Trophoblast cell (in vitro differentiated cells and primary cell): Measurements from ENCODE around the gene ELP1.

Source experiments
- DNase-seq, 2 donors: peaks; one replicate each; pipeline ENCODE4 v3.0.0-alpha.2; 2016
- H2AFZ ChIP-seq: 2 replicates; pipeline ENCODE4 v1.6.1; 2013; ENCODE audit warnings: low read length, moderate library complexity, mild to moderate bottlenecking; ENCODE audit not compliant: insufficient read depth, poor library complexity
- H2AK5ac ChIP-seq: 2 replicates; pipeline ENCODE4 v1.6.1; 2013; ENCODE audit warnings: mild to moderate bottlenecking, low read length
- H2BK120ac ChIP-seq: 2 replicates; pipeline ENCODE4 v1.6.1; 2013; ENCODE audit warnings: low read length, mild to moderate bottlenecking, moderate library complexity; ENCODE audit not compliant: insufficient read depth, poor library complexity
- H2BK12ac ChIP-seq: 2 replicates; pipeline ENCODE4 v1.6.1; 2013; ENCODE audit warnings: mild to moderate bottlenecking, low read length, moderate library complexity
- H2BK5ac ChIP-seq: 2 replicates; pipeline ENCODE4 v1.6.1; 2013; ENCODE audit warnings: low read length, low read depth, moderate library complexity, mild to moderate bottlenecking; ENCODE audit not compliant: poor library complexity
- H3K14ac ChIP-seq: 2 replicates; pipeline ENCODE4 v1.6.1; 2013; ENCODE audit warnings: mild to moderate bottlenecking, low read length
- H3K18ac ChIP-seq: 2 replicates; pipeline ENCODE4 v1.6.1; 2013; ENCODE audit warnings: mild to moderate bottlenecking, low read length
- H3K23ac ChIP-seq: 2 replicates; pipeline ENCODE4 v1.6.1; 2013; ENCODE audit warnings: low read length
- H3K27ac ChIP-seq: 2 replicates; pipeline ENCODE4 v1.5.1; 2013; ENCODE audit warnings: low read depth, mild to moderate bottlenecking, inconsistent platforms, low read length, moderate library complexity
- H3K27me3 ChIP-seq: 2 replicates; pipeline ENCODE4 v1.6.1; 2013; ENCODE audit warnings: inconsistent platforms, mild to moderate bottlenecking, low read length, moderate library complexity; ENCODE audit not compliant: insufficient read depth
- H3K36me3 ChIP-seq, 2 experiments: 1 replicate in 1 of 2; 2 replicates in 1 of 2; pipeline ENCODE4 v1.6.1; 2013; ENCODE audit warnings: low read length in 2 of 2, mild to moderate bottlenecking in 2 of 2, moderate library complexity in 1 of 2; ENCODE audit not compliant: insufficient read depth in 2 of 2, control insufficient read depth in 1 of 2
- H3K4ac ChIP-seq: 2 replicates; pipeline ENCODE4 v1.6.1; 2013; ENCODE audit warnings: low read depth, mild to moderate bottlenecking, low read length, moderate library complexity
- H3K4me1 ChIP-seq, 2 experiments: 1 replicate in 1 of 2; 2 replicates in 1 of 2; pipeline ENCODE4 v1.6.1; 2013; ENCODE audit warnings: low read length in 2 of 2, mild to moderate bottlenecking in 2 of 2, moderate library complexity in 1 of 2; ENCODE audit not compliant: insufficient read depth in 2 of 2, control insufficient read depth in 1 of 2
- H3K4me2 ChIP-seq: 2 replicates; pipeline ENCODE4 v1.6.1; 2013; ENCODE audit warnings: inconsistent platforms, mild to moderate bottlenecking, low read length, moderate library complexity
- H3K4me3 ChIP-seq: 2 replicates; pipeline ENCODE4 v1.5.1; 2013; ENCODE audit warnings: mild to moderate bottlenecking, low read depth, low read length, inconsistent platforms
- H3K79me1 ChIP-seq: one replicate; pipeline ENCODE4 v1.6.1; 2013; ENCODE audit warnings: low read length
- H3K79me2 ChIP-seq: 2 replicates; pipeline ENCODE4 v1.6.1; 2013; ENCODE audit warnings: low read length, mild to moderate bottlenecking; ENCODE audit not compliant: control insufficient read depth, insufficient read depth, poor library complexity
- H3K9ac ChIP-seq: 2 replicates; pipeline ENCODE4 v1.6.1; 2013; ENCODE audit warnings: mild to moderate bottlenecking, low read length
- H3K9me3 ChIP-seq: 2 replicates; pipeline ENCODE4 v1.6.1; 2013; ENCODE audit warnings: low read depth, mild to moderate bottlenecking, control low read depth, inconsistent platforms, low read length; ENCODE audit not compliant: insufficient read depth
- H4K12ac ChIP-seq: 2 replicates; pipeline ENCODE4 v1.6.1; 2013; ENCODE audit warnings: low read depth, mild to moderate bottlenecking, low read length, moderate library complexity
- H4K8ac ChIP-seq: 2 replicates; pipeline ENCODE4 v1.6.1; 2013; ENCODE audit warnings: low read depth, mild to moderate bottlenecking, low read length, moderate library complexity
- H4K91ac ChIP-seq: one replicate; pipeline ENCODE4 v1.6.1; 2013; ENCODE audit warnings: low read depth, mild to moderate bottlenecking, low read length, moderate library complexity
- WGBS: extraction: QIAGEN DNeasy Blood & Tissue Kit; methylation state at CpG from one replicate; pipeline ENCODE4 v1.1.7; 2013; ENCODE audit warnings: missing lambda C conversion rate; ENCODE audit not compliant: insufficient read length, insufficient coverage; ENCODE audit errors: extremely low coverage; 5-methylcytosine and 5-hydroxymethylcytosine counted together

The ELP1 gene

DNA sequence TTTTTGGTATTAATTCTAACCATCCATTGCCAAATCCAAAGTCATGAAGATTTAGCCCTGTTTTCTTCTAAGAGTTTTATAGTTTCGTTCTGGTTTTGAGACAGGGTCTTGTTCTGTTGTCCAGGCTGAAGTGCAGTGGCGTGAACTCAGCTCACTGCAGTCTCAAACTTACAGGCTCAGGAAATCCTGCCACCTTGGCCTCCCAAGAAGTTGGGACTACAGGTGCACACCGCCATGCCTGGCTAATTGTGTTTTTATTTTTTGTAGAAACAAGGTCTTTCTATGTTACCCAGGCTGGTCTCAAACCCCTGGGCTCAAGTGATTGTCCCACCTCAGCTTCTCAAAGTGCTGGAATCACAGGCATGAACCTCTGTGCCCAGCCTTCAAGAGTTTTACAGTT, 50.8 kb downstream of the ELP1 start:
- no peak overlapping the region for H3K9ac ChIP-seq
- no peak overlapping the region for H2BK5ac ChIP-seq
- no peak overlapping the region for H3K4ac ChIP-seq
- peaks cover 11 to 23% of the 10 kb centered on the region in 2 experiments for H3K36me3 ChIP-seq
- H3K4me1 ChIP-seq, result no peaks in the 10 kb centered on the region
- no peak overlapping the region for H3K4me2 ChIP-seq
- H3K14ac ChIP-seq, result no peak overlapping the region
- no peak overlapping the region for H4K8ac ChIP-seq
- WGBS, result no CpG with 5 or more reads among the region's 3 CpGs
- no peak overlapping the region for H4K91ac ChIP-seq
- no peak overlapping the region for H2AFZ ChIP-seq
- H3K4me3 ChIP-seq, result no peak overlapping the region
- no peak overlapping the region for H3K23ac ChIP-seq
- no peak overlapping the region for H2BK12ac ChIP-seq
- H3K27me3 ChIP-seq, result no peaks in the 10 kb centered on the region
- DNase-seq, result no peak
- no peak overlapping the region for H2AK5ac ChIP-seq
- H3K79me2 ChIP-seq, result no peaks in the 10 kb centered on the region
- no peak overlapping the region for H3K18ac ChIP-seq
- H3K9me3 ChIP-seq, result no peaks in the 10 kb centered on the region
- H3K27ac ChIP-seq, result no peak overlapping the region
- H4K12ac ChIP-seq, result no peak overlapping the region
- no peaks in the 10 kb centered on the region for H3K79me1 ChIP-seq
- no peak overlapping the region for H2BK120ac ChIP-seq

DNA sequence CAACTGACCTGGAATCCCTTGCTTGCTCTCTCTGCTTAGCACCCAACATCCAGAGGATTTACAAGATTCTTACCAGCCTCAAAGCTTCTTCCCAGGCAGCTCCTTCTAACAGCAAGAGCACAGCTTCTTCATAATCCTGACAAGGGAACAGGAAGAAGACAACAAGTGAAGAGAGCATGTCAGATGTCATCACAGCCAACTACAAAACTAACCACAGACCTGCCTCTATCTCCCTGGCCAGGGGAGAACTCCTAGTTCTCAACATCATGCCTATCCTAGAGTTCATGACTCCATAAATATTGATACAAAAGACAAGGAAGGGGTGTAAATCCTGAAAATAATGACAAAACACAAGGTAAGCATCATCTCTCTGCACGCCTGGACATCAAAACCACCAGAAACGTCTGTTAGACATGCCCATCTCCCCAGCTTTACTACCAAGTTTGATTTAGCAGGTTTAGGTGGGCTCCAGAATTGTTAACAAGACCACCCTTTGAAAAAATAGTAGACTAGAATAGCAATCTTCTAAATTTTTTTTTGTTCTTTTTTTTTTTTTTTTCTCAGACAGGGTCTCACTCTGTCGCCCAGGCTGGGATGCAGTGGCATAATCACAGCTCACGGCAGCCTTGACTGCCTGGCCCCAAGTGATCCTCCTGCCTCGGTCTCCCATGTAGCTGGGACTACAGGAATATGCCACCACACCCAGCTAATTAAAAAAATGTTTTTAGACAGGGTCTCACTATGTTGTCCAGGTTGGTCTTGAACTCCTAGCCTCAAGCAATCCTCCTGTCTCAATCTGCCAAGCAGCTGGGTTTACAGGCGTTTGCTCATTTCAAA, 51.7 kb downstream of the ELP1 start:
- Histone ChIP-seq H3K18ac (no peak overlapping the region), H3K23ac (no peak overlapping the region), H3K36me3 (peaks cover 11 to 25% of the 10 kb centered on the region in 2 experiments), H3K4ac (no peak overlapping the region), H4K12ac (no peak overlapping the region), H2BK5ac (no peak overlapping the region), H3K79me1 (no peaks in the 10 kb centered on the region), H3K9ac (no peak overlapping the region), H3K14ac (no peak overlapping the region), H2AK5ac (no peak overlapping the region), H3K4me1 (no peaks in the 10 kb centered on the region), H3K27ac (no peak overlapping the region), H3K27me3 (no peaks in the 10 kb centered on the region), H2BK12ac (no peak overlapping the region), H3K79me2 (no peaks in the 10 kb centered on the region), H2AFZ (no peak overlapping the region), H3K4me2 (no peak overlapping the region), H3K9me3 (no peaks in the 10 kb centered on the region), H4K91ac (no peak overlapping the region), H4K8ac (no peak overlapping the region), H2BK120ac (no peak overlapping the region), H3K4me3 (no peak overlapping the region)
- no CpG with 5 or more reads among the region's 6 CpGs for WGBS
- DNase-seq, result no peak

DNA sequence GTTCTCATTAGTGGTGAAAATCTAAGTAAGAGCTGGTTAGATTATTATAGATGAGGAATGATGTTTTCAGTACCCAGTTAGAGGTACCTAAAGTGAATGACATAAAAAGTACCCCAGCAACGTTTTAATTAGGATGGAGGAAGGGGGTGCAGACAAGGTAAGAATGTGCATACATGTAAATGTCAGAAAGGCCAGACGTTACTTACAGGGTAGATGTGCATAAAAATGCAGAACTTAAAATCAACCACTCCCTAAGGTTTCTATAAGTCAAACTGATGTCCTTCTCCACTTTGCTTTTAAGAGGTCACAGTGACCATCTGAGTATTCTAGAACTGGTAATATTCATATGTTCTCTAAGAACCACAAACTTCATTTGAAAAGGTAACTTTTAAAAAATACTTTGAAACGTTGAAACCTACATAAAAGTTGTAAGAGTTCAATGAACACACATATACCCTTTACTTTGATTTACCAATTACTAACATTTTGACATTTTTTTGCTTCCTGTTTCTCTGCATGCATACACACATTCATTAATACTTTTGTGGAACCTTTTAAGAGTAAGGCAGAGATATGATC, 53.1 kb downstream of the ELP1 start:
- Histone ChIP-seq H2AFZ (no peak overlapping the region), H2AK5ac (no peak overlapping the region), H3K27ac (no peak overlapping the region), H3K14ac (no peak overlapping the region), H3K4me1 (no peaks in the 10 kb centered on the region), H3K4me3 (no peak overlapping the region), H3K27me3 (no peaks in the 10 kb centered on the region), H3K9me3 (no peaks in the 10 kb centered on the region), H2BK5ac (no peak overlapping the region), H3K79me2 (no peaks in the 10 kb centered on the region), H3K18ac (no peak overlapping the region), H2BK12ac (no peak overlapping the region), H3K9ac (no peak overlapping the region), H3K4ac (no peak overlapping the region), H4K91ac (no peak overlapping the region), H2BK120ac (no peak overlapping the region), H3K23ac (no peak overlapping the region), H4K8ac (no peak overlapping the region), H4K12ac (no peak overlapping the region), H3K4me2 (no peak overlapping the region), H3K36me3 (peaks cover 17 to 25% of the 10 kb centered on the region in 2 experiments), H3K79me1 (no peaks in the 10 kb centered on the region)
- WGBS, result no CpG with 5 or more reads among the region's 3 CpGs
- DNase-seq, result no peak

DNA sequence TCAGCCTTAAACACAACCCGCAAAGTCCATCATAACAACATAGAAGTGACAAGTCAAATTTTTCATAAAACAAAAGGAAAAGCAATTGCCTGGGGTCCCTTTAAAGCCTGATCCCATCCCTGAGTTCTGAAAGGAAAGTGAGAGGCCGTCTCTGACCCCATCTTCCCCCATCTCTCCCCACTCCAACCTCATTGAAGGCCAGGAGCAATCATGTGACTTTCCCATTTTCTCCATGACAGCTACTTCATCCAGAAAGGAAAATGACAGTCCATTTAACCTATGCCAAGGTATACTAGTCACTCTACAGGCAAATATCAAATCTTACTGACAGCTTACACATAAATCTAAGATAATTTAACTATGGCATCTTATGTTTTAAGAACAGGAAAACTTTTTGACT, 56.4 kb downstream of the ELP1 start:
- Histone ChIP-seq H3K9me3 (no peaks in the 10 kb centered on the region), H3K27ac (no peak overlapping the region), H2BK12ac (no peak overlapping the region), H4K91ac (no peak overlapping the region), H3K79me1 (no peaks in the 10 kb centered on the region), H3K9ac (no peak overlapping the region), H2BK5ac (no peak overlapping the region), H3K36me3 (peaks cover 17 to 30% of the 10 kb centered on the region in 2 experiments), H3K4me2 (no peak overlapping the region), H3K4me1 (no peaks in the 10 kb centered on the region), H2AFZ (no peak overlapping the region), H3K18ac (no peak overlapping the region), H4K12ac (no peak overlapping the region), H3K4ac (no peak overlapping the region), H2BK120ac (no peak overlapping the region), H3K14ac (no peak overlapping the region), H3K27me3 (no peaks in the 10 kb centered on the region), H3K79me2 (no peaks in the 10 kb centered on the region), H4K8ac (no peak overlapping the region), H2AK5ac (no peak overlapping the region), H3K23ac (no peak overlapping the region), H3K4me3 (no peak overlapping the region)
- WGBS, result no CpG with 5 or more reads among the region's 2 CpGs
- DNase-seq, result no peak
